BE2C (cell line): ENCODE data around the gene ARHGEF11.

Experiments used
- DNase-seq: peaks from one replicate; pipeline ENCODE4 v3.0.0-alpha.2; 2020
- H3K27me3 ChIP-seq: fragments of 250-450 bp; sonication (Bioruptor Pico); 2 replicates; pipeline ENCODE4 v1.5.1; 2020; ENCODE audit warnings: mild to moderate bottlenecking
- H3K36me3 ChIP-seq: fragments of 250-450 bp; sonication (Bioruptor Pico); 2 replicates; pipeline ENCODE4 v1.5.1; 2020; ENCODE audit warnings: mild to moderate bottlenecking
- H3K4me1 ChIP-seq: fragments of 250-450 bp; sonication (Bioruptor Pico); 2 replicates; pipeline ENCODE4 v1.5.1; 2020
- H3K4me3 ChIP-seq: 2 replicates; pipeline ENCODE4 v1.5.1; 2011; ENCODE audit warnings: low read depth, low read length
- H3K9me3 ChIP-seq: fragments of 250-450 bp; sonication (Bioruptor Pico); 2 replicates; pipeline ENCODE4 v1.5.1; 2020
- TF ChIP-seq, protein P1 (sequence below): IDR thresholded peaks from 2 replicates; pipeline ENCODE4 v1.5.1; 2012; ENCODE audit warnings: mild to moderate bottlenecking, low read depth, low read length

The ARHGEF11 gene

DNA sequence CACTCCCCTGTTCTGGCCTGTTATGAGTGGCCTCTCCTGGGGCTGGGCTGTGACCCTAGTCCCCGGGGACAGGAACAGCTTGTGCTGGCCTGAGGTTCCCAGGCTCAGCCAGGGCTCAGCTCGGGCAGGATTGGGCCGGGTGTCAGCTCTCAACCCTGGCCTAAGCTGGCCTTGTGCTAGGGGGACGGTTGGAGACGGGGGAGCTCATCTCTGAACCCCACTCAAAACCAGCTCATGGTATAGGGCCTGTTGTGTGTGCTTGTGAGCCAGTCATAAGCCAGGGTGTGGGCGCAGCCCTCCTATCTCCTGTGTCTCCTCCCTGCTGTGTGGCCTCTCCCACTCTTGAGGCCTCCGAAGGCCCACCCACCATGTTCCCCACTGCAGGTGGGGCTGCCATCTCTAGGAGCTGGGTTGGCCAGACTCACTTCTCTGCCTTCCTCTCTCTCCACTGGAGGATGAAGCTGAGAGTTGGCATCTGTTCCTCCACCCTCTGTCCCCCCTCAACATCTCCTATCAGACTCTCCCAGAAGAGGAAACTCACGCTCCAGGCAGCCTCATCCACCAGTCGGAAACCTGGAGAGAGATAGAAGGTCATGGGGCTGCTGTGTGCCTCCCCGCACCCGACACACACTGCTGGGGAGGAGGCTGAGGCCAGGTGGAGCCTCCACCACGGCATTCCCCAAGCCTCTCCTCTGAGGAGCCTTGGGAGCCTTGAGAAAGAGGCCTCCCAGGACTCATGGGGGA lies 150.7 kb downstream of the ARHGEF11 start:
- peak; percentile 65 for DNase-seq
- H3K27me3 ChIP-seq = no peaks in the 10 kb centered on the region
- no peaks in the 10 kb centered on the region for H3K9me3 ChIP-seq
- H3K36me3 ChIP-seq = no peaks in the 10 kb centered on the region
- TF ChIP-seq, protein P1, sequence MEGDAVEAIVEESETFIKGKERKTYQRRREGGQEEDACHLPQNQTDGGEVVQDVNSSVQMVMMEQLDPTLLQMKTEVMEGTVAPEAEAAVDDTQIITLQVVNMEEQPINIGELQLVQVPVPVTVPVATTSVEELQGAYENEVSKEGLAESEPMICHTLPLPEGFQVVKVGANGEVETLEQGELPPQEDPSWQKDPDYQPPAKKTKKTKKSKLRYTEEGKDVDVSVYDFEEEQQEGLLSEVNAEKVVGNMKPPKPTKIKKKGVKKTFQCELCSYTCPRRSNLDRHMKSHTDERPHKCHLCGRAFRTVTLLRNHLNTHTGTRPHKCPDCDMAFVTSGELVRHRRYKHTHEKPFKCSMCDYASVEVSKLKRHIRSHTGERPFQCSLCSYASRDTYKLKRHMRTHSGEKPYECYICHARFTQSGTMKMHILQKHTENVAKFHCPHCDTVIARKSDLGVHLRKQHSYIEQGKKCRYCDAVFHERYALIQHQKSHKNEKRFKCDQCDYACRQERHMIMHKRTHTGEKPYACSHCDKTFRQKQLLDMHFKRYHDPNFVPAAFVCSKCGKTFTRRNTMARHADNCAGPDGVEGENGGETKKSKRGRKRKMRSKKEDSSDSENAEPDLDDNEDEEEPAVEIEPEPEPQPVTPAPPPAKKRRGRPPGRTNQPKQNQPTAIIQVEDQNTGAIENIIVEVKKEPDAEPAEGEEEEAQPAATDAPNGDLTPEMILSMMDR = no peak
- peaks cover 64% of the 10 kb centered on the region for H3K4me1 ChIP-seq
- H3K4me3 ChIP-seq = peak overlapping the region; percentile 5; the same call in 1 of the 2 replicates

DNA sequence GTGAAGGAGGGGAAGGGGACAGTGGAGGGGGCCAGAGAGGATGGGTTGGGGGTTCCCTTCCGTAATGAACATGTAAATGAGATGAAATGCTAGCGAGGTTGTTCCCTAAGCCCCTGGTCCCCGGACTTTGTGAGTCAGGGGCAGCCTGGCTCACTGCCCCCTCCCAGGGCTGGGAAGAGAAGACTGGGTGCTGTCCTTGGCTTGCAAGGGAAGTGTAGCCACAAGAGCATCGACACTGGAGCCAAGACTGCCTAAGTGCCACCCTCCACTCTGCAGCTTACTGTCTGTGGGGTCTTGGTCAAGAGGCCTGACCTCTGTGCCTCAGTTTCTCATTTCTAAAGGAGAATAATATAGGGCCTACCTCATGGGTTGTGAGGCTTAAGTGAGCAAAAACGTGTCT lies 151.5 kb downstream of the ARHGEF11 start:
- H3K36me3 ChIP-seq = no peaks in the 10 kb centered on the region

GRCh38 chr1:156893048-156893953 lies 152.2 kb downstream of the ARHGEF11 start, which contains the start of gene PEAR1:
PEAR1 (plus strand) TSS chr1:156893718; CDS start chr1:156903927, 10,209 bp downstream.
- DNase-seq = no peak
- H3K4me3 ChIP-seq = no peak within 1 kb of the TSS
- no peaks in the 10 kb centered on the region for H3K27me3 ChIP-seq
- H3K36me3 ChIP-seq = no peaks in the 10 kb centered on the region
- peaks cover 52% of the 10 kb centered on the region for H3K4me1 ChIP-seq
- TF ChIP-seq, protein P1 = no peak
- no peaks in the 10 kb centered on the region for H3K9me3 ChIP-seq

More for the DNA sequence above, 151.5 kb downstream of the ARHGEF11 start:
- no peak overlapping the region for H3K4me3 ChIP-seq
- no peaks in the 10 kb centered on the region for H3K27me3 ChIP-seq
- TF ChIP-seq, protein P1 = no peak
- peaks cover 58% of the 10 kb centered on the region for H3K4me1 ChIP-seq
- H3K9me3 ChIP-seq = no peaks in the 10 kb centered on the region
- no peak for DNase-seq

- Histone ChIP-seq H3K4me1 (peaks cover 43% of the 10 kb centered on the region), H3K27me3 (no peaks in the 10 kb centered on the region), H3K36me3 (no peaks in the 10 kb centered on the region), H3K4me3 (peak overlapping the region; percentile 15; the same call in 1 of the 2 replicates), H3K9me3 (no peaks in the 10 kb centered on the region)
- peak; percentile 96 for DNase-seq
- TF ChIP-seq, protein P1 = peak; percentile 85
Measured at GRCh38 chr1:156892190-156893047, 153.1 kb downstream of the ARHGEF11 start.

DNA sequence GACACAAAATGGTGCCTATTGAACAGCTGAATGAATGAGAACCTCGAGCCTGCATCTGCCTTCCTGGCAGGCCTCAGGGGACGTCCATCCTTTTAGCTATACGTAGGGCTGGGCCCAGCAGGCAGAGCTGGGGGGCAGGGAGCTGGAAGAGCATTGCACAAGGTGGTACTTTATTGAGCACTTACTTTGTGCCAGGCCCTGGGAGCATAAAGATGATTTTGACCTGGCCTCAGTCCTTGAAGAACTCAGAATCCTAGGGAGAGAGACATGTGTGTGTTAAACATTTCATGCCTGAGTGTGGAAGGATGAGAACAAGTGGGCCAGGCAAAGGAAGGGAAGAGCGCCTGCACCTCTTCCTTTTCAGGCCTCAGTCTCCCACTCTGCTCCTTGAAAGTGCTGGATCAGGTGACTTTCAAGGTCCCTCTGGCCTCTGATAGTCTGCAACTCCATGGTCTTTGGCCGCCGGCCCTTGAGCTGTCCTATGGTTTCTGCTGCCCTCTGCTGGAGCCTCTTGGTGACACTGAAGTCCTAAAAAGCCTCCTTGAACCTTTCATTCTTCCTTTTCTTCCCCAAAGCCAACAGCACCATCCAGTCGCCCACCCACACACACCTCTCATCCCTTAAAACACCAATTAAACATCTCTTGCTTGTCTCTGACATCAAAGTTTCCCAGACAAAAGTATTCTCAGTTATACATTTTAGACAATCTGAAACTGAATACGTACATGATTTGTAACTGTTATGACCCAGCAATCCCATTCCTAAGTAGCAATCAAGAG lies 155.6 kb downstream of the ARHGEF11 start:
- Histone ChIP-seq H3K36me3 (no peaks in the 10 kb centered on the region), H3K27me3 (no peaks in the 10 kb centered on the region), H3K4me1 (peaks cover 39% of the 10 kb centered on the region), H3K4me3 (no peak overlapping the region), H3K9me3 (no peaks in the 10 kb centered on the region)
- DNase-seq = peak; percentile 88
- TF ChIP-seq, protein P1 = peak; percentile 95
